WERI-Rb-1 (cell line): ENCODE results near the gene GJD2.

ENCODE experiments used
- DNase-seq: peaks from one replicate; pipeline ENCODE4 v3.0.0-alpha.2; 2020
- H3K27ac ChIP-seq: fragments of 250-450 bp; sonication (Bioruptor Pico); 2 replicates; pipeline ENCODE4 v1.5.1; 2020; ENCODE audit warnings: mild to moderate bottlenecking, moderate library complexity
- H3K27me3 ChIP-seq: fragments of 250-450 bp; sonication (Bioruptor Pico); 2 replicates; pipeline ENCODE4 v1.5.1; 2021; ENCODE audit warnings: mild to moderate bottlenecking, low read depth, moderate library complexity; ENCODE audit not compliant: insufficient read depth, severe bottlenecking
- H3K36me3 ChIP-seq: fragments of 250-450 bp; sonication (Bioruptor Pico); 2 replicates; pipeline ENCODE4 v1.5.1; 2020; ENCODE audit warnings: mild to moderate bottlenecking, moderate library complexity
- H3K4me3 ChIP-seq: 2 replicates; pipeline ENCODE4 v1.5.1; 2011; ENCODE audit warnings: low read depth, mild to moderate bottlenecking, control low read depth, low read length
- H3K9me3 ChIP-seq: fragments of 250-450 bp; sonication (Bioruptor Pico); 2 replicates; pipeline ENCODE4 v1.5.1; 2021; ENCODE audit warnings: mild to moderate bottlenecking, moderate library complexity; ENCODE audit not compliant: severe bottlenecking
- CTCF ChIP-seq: IDR thresholded peaks from 2 replicates; pipeline ENCODE4 v1.5.1; 2011; ENCODE audit warnings: low read depth, mild to moderate bottlenecking, control low read depth, inconsistent platforms, low read length

The GJD2 gene

GRCh38 chr15:34754674-34755418, at the start of gene GJD2:
GJD2 (minus strand) TSS chr15:34754998; CDS start chr15:34754488, 510 bp downstream.
- Histone ChIP-seq H3K9me3 (no peaks in the 10 kb centered on the region), H3K36me3 (peaks cover 25% of the 10 kb centered on the region), H3K27me3 (no peaks in the 10 kb centered on the region), H3K27ac (peak within 1 kb of the TSS; percentile 91), H3K4me3 (peak within 1 kb of the TSS; percentile 94)
- peak; percentile 83 for DNase-seq
- TF ChIP-seq CTCF, result no peak

- no peak overlapping the region for H3K4me3 ChIP-seq
- no peaks in the 10 kb centered on the region for H3K27me3 ChIP-seq
- TF ChIP-seq CTCF, result no peak
- H3K9me3 ChIP-seq, result peaks cover 2% of the 10 kb centered on the region
- H3K27ac ChIP-seq, result no peak overlapping the region
- no peak for DNase-seq
- no peaks in the 10 kb centered on the region for H3K36me3 ChIP-seq
Observed at GRCh38 chr15:34804113-34804512, 49.3 kb upstream of the GJD2 start.

GRCh38 chr15:34802803-34803750, 48.3 kb upstream of the GJD2 start:
- Histone ChIP-seq H3K4me3 (no peak overlapping the region), H3K36me3 (no peaks in the 10 kb centered on the region), H3K27me3 (no peaks in the 10 kb centered on the region), H3K9me3 (no peaks in the 10 kb centered on the region), H3K27ac (no peak overlapping the region)
- TF ChIP-seq CTCF, result no peak
- DNase-seq, result no peak

- no peaks in the 10 kb centered on the region for H3K36me3 ChIP-seq
- H3K9me3 ChIP-seq, result no peaks in the 10 kb centered on the region
- H3K27me3 ChIP-seq, result no peaks in the 10 kb centered on the region
- H3K4me3 ChIP-seq, result no peak overlapping the region
- TF ChIP-seq CTCF, result no peak
- no peak overlapping the region for H3K27ac ChIP-seq
- no peak for DNase-seq
Observed at GRCh38 chr15:34802371-34802770, 47.6 kb upstream of the GJD2 start.

GRCh38 chr15:34799149-34800101, 44.6 kb upstream of the GJD2 start:
- Histone ChIP-seq H3K36me3 (no peaks in the 10 kb centered on the region), H3K27ac (peak overlapping the region; percentile 97), H3K9me3 (no peaks in the 10 kb centered on the region), H3K27me3 (no peaks in the 10 kb centered on the region), H3K4me3 (peak overlapping the region; percentile 29)
- DNase-seq, result peak; percentile 96
- no peak for TF ChIP-seq CTCF
